Coronary artery (tissue), 2 donors: Measurements from ENCODE around the gene LCE3C.

ENCODE experiments used
- DNase-seq: peaks from one replicate; pipeline ENCODE4 v3.0.0-alpha.2; 2017; ENCODE audit warnings: low spot score
- H3K27ac ChIP-seq, 2 donors: fragments of 200-600 bp; sonication (generic); one replicate each; pipeline ENCODE4 v1.5.1; 2016 to 2019
- H3K4me3 ChIP-seq: fragments of 200-600 bp; sonication (generic); 2 replicates; pipeline ENCODE4 v1.5.1; 2016; ENCODE audit warnings: mild to moderate bottlenecking, moderate library complexity
- CTCF ChIP-seq: fragments of 200-600 bp; sonication (generic); IDR thresholded peaks from one replicate; pipeline ENCODE4 v1.5.1; 2019; ENCODE audit warnings: antibody characterized with exemption

Gene LCE3C

GRCh38 chr1:152582647-152583046, 17.4 kb upstream of the LCE3C start:
- DNase-seq: no peak
- Histone ChIP-seq H3K27ac (no peak overlapping the region), H3K4me3 (no peak overlapping the region)
- no peak for TF ChIP-seq CTCF

GRCh38 chr1:152585586-152585985, 14.4 kb upstream of the LCE3C start:
- Histone ChIP-seq H3K27ac (no peak overlapping the region), H3K4me3 (no peak overlapping the region)
- TF ChIP-seq CTCF: no peak
- DNase-seq: no peak

- no peak for TF ChIP-seq CTCF
- DNase-seq: no peak
- Histone ChIP-seq H3K4me3 (no peak overlapping the region), H3K27ac (no peak overlapping the region)
Measured at GRCh38 chr1:152596986-152597385, 3.0 kb upstream of the LCE3C start.

DNA sequence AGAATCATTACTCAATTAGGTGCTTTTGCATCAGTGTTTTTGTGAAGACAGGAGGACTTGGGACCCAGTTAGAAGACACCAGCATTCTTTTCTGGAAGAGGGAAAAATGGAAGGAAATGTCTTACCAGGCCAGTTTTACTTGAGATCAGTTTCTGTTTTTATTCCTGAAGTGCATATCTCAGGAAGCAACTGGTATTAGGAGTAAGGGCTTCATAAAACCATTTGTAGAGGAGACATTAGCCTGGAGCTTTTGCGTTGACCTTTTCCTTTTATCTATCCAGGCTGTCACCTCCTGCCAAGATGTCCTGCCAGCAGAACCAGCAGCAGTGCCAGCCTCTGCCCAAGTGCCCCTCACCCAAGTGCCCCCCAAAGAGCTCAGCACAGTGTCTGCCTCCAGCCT, 13.5 kb downstream of the LCE3C start, which contains the start of gene LCE3B:
LCE3B (plus strand) TSS at position 301 of the 400 bp plus-strand sequence; CDS start at position 301, 0 bp downstream.
- Histone ChIP-seq H3K27ac (no peak within 1 kb of the TSS), H3K4me3 (no peak within 1 kb of the TSS)
- no peak for DNase-seq
- TF ChIP-seq CTCF: no peak

DNA sequence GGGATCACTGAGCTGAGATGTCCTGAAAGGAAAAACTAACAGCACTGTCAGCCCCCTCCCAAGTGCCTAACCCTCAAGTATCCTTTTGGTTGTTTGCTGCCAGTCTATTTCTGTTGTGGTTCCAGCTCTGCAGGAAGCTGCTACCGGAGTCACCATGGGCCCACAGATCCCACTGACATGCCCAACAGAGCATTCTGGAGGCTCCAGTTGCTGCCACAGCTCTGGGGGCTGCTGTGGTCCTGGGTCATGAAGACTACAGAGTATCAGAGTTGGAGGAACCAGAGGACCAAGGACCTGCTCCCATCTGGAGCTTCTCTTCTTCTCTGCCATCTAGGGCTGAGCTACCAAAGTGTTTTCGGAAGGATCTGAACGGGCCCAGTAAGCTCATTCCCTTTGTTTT, 22.0 kb downstream of the LCE3C start:
- H3K4me3 ChIP-seq: no peak overlapping the region
- TF ChIP-seq CTCF: no peak
- no peak overlapping the region for H3K27ac ChIP-seq
- DNase-seq: no peak

GRCh38 chr1:152622803-152623202, 22.8 kb downstream of the LCE3C start, which contains the start of gene LCE3A:
TSS of gene LCE3A (minus strand) at chr1:152623103. CDS start at chr1:152623103, 0 bp downstream.
- DNase-seq: no peak
- Histone ChIP-seq H3K27ac (no peak within 1 kb of the TSS), H3K4me3 (no peak within 1 kb of the TSS)
- TF ChIP-seq CTCF: no peak

- DNase-seq: no peak
- H3K4me3 ChIP-seq: no peak overlapping the region
- TF ChIP-seq CTCF: no peak
- H3K27ac ChIP-seq: no peak overlapping the region
Measured at GRCh38 chr1:152623203-152623844, 23.3 kb downstream of the LCE3C start.
